Keratinocyte (primary cell): ENCODE results near the gene OR10J5. TPM values are rescaled to one million over a fixed set of nuclear protein-coding genes. Genes with fewer than 3 reads are reported as not detected.

Experiments
- DNase-seq: peaks from one replicate; pipeline ENCODE4 v3.0.0-alpha.2; 2011; ENCODE audit warnings: low read depth, missing footprints, low spot score
- FAIRE-seq: peaks from 2 replicates; lab custom pipeline; 2011; peaks lifted over from hg19 to GRCh38; lab: Jason Lieb, UNC
- H2AFZ ChIP-seq: 2 replicates; pipeline ENCODE4 v1.6.0; 2012; ENCODE audit warnings: low read length, control low read depth, inconsistent platforms; ENCODE audit not compliant: control insufficient read depth
- H3K27ac ChIP-seq: 2 replicates; pipeline ENCODE4 v1.5.1; 2011; ENCODE audit warnings: low read length; ENCODE audit not compliant: control insufficient read depth, insufficient read depth
- H3K27me3 ChIP-seq: 3 replicates; pipeline ENCODE4 v1.6.0; 2011; ENCODE audit warnings: low read length; ENCODE audit not compliant: control insufficient read depth, insufficient read depth; ENCODE audit errors: extremely low read depth
- H3K36me3 ChIP-seq, 2 experiments: 2 replicates in 1 of 2; 3 replicates in 1 of 2; pipeline ENCODE4 v1.5.1; 2011; ENCODE audit warnings: low read length in 2 of 2, mild to moderate bottlenecking in 1 of 2; ENCODE audit not compliant: control insufficient read depth in 2 of 2, insufficient read depth in 2 of 2; ENCODE audit errors: extremely low read depth in 1 of 2
- H3K4me1 ChIP-seq: 3 replicates; pipeline ENCODE4 v1.5.1; 2011; ENCODE audit warnings: low read length; ENCODE audit not compliant: control insufficient read depth, insufficient read depth; ENCODE audit errors: extremely low read depth
- H3K4me2 ChIP-seq: 3 replicates; pipeline ENCODE4 v1.6.0; 2011; ENCODE audit warnings: low read depth, low read length; ENCODE audit not compliant: control insufficient read depth, insufficient read depth; ENCODE audit errors: extremely low read depth
- H3K4me3 ChIP-seq, 3 experiments: fragments of 200-600 bp in 1 of 3; sonication (generic) in 1 of 3; 2 replicates in 2 of 3; 3 replicates in 1 of 3; pipeline ENCODE4 v1.5.1; 2011 to 2016; ENCODE audit warnings: low read length in 3 of 3, mild to moderate bottlenecking in 3 of 3, control low read depth in 2 of 3, inconsistent platforms in 1 of 3, low read depth in 1 of 3, mixed read lengths in 1 of 3, mixed run types in 1 of 3, moderate library complexity in 1 of 3; ENCODE audit not compliant: control insufficient read depth in 2 of 3, insufficient read depth in 2 of 3; ENCODE audit errors: extremely low read depth in 1 of 3
- H3K79me2 ChIP-seq: 2 replicates; pipeline ENCODE4 v1.6.0; 2012; ENCODE audit warnings: low read length; ENCODE audit not compliant: control insufficient read depth, insufficient read depth
- H3K9ac ChIP-seq: 3 replicates; pipeline ENCODE4 v1.6.0; 2011; ENCODE audit warnings: low read length; ENCODE audit not compliant: control insufficient read depth, insufficient read depth; ENCODE audit errors: extremely low read depth
- H3K9me1 ChIP-seq: 3 replicates; pipeline ENCODE4 v1.6.0; 2011; ENCODE audit warnings: low read length; ENCODE audit not compliant: control insufficient read depth, insufficient read depth; ENCODE audit errors: extremely low read depth
- H3K9me3 ChIP-seq: 2 replicates; pipeline ENCODE4 v1.5.1; 2012; ENCODE audit warnings: low read depth, low read length; ENCODE audit not compliant: control insufficient read depth
- H4K20me1 ChIP-seq: 3 replicates; pipeline ENCODE4 v1.6.0; 2011; ENCODE audit warnings: low read length; ENCODE audit not compliant: control insufficient read depth, insufficient read depth; ENCODE audit errors: extremely low read depth
- EZH2 ChIP-seq: IDR thresholded peaks from one replicate; pipeline ENCODE4 v1.6.1; 2012; ENCODE audit warnings: inconsistent platforms, mild to moderate bottlenecking, low read length, moderate library complexity
- dilution Hi-C: fragments of 300-500 bp; cut with MboI; formaldehyde crosslinking; loops from one replicate; pipeline ENCODE4 v1.7.0; 2020; ENCODE audit warnings: low sequenced_read_pairs; ENCODE audit not compliant: extremely low pct_ligation_motif_present
- polyA plus RNA-seq, 5 experiments: library from polyadenylated mRNA; depleted of rRNA in 3 of 5; stranded (reverse) in 3 of 5; stranded (forward) in 1 of 5; unstranded in 1 of 5; fragments of >200 nt; gene quantifications; 1 replicate in 1 of 5; 2 replicates in 3 of 5; 3 replicates in 1 of 5; pipeline versions ENCODE4 v1.2.1 to v1.2.3, GENCODE V29; 2011 to 2012; ENCODE audit warnings: missing spikeins in 2 of 5, low read depth in 1 of 5, low replicate concordance in 1 of 5
- TF ChIP-seq, protein P1 (sequence below), 3 experiments: IDR thresholded peaks in 1 of 3; conservative IDR thresholded peaks in 1 of 3; optimal IDR thresholded peaks in 1 of 3; 2 replicates in 2 of 3; 3 replicates in 1 of 3; pipeline versions ENCODE3 to v1.5.1; 2011; ENCODE audit warnings: low read length in 3 of 3, mild to moderate bottlenecking in 3 of 3, moderate library complexity in 2 of 3, control low read depth in 1 of 3, inconsistent platforms in 1 of 3; ENCODE audit not compliant: insufficient read depth in 2 of 3; ENCODE audit errors: extremely low read depth in 1 of 3

OR10J5 gene
- polyA plus RNA-seq, 1 donor (not counting 4 experiments of a cell fraction or from before 2014, with no cell fraction given), result not detected

DNA sequence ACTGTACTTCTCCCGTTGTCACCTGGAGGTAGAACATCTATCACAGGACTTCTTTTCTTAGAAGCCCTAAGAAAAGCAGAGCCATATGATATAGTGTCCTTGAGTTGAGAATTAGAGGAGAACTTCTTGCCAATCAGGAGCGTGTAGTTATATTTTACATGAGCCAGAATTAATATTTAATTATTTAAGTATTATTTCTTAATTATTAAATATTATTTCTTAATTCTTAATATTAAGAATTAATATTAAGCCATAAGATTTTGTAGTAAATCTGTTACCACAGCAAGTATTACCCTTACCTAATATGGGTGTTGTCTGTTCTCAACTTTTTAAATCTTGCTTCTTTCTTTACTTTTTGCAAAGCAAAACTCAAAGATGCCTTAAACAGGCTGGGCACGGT is 41.6 kb upstream of the OR10J5 start:
- Histone ChIP-seq H3K9me3 (no peaks in the 10 kb centered on the region), H3K27ac (no peak overlapping the region), H3K9me1 (no peaks in the 10 kb centered on the region), H3K27me3 (no peaks in the 10 kb centered on the region), H3K9ac (no peak overlapping the region), H3K79me2 (no peaks in the 10 kb centered on the region), H3K36me3 (no peaks in the 10 kb centered on the region), H2AFZ (no peak overlapping the region), H4K20me1 (no peaks in the 10 kb centered on the region), H3K4me3 (no peak overlapping the region), H3K4me2 (no peak overlapping the region), H3K4me1 (no peaks in the 10 kb centered on the region)
- FAIRE-seq (no peak), DNase-seq (no peak)
- TF ChIP-seq, protein P1, sequence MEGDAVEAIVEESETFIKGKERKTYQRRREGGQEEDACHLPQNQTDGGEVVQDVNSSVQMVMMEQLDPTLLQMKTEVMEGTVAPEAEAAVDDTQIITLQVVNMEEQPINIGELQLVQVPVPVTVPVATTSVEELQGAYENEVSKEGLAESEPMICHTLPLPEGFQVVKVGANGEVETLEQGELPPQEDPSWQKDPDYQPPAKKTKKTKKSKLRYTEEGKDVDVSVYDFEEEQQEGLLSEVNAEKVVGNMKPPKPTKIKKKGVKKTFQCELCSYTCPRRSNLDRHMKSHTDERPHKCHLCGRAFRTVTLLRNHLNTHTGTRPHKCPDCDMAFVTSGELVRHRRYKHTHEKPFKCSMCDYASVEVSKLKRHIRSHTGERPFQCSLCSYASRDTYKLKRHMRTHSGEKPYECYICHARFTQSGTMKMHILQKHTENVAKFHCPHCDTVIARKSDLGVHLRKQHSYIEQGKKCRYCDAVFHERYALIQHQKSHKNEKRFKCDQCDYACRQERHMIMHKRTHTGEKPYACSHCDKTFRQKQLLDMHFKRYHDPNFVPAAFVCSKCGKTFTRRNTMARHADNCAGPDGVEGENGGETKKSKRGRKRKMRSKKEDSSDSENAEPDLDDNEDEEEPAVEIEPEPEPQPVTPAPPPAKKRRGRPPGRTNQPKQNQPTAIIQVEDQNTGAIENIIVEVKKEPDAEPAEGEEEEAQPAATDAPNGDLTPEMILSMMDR (optimal IDR thresholded peaks at IDR 0.05 in 1 of 3, IDR thresholded peaks at IDR 0.05 in 1 of 3, conservative IDR thresholded peaks at IDR 0.05 in 1 of 3; ENCODE audit: extremely low read depth in 1 of 3, insufficient read depth in 2 of 3, low read length in 3 of 3), result no peak
- TF ChIP-seq EZH2, result no peak
- dilution Hi-C loops, result no loop called here

DNA sequence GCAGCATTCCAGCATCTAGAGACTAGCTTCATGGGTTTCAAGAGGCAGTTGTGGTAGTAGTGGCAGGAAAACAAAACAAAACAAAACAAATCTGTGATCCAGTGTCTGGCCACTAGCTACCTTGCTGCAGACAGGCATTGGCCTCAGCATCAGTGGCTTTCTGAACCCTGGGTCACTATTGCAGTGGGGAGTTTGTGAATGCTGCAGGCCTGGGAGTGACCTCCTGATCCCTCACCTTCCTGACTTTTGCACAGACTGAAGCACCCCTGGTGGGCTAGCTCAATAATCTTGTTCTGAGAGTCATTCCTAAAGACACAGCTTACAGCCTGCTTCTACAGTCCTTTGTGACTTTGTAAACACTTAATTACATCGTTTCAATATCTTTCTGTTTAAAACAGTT is 26.9 kb upstream of the OR10J5 start:
- Histone ChIP-seq H3K79me2 (no peaks in the 10 kb centered on the region), H3K4me2 (no peak overlapping the region), H3K4me3 (no peak overlapping the region), H4K20me1 (no peaks in the 10 kb centered on the region), H3K27ac (no peak overlapping the region), H3K36me3 (no peaks in the 10 kb centered on the region), H2AFZ (no peak overlapping the region), H3K9me1 (no peaks in the 10 kb centered on the region), H3K9me3 (no peaks in the 10 kb centered on the region), H3K27me3 (no peaks in the 10 kb centered on the region), H3K9ac (no peak overlapping the region), H3K4me1 (no peaks in the 10 kb centered on the region)
- TF ChIP-seq EZH2, result no peak
- TF ChIP-seq, protein P1 (optimal IDR thresholded peaks at IDR 0.05 in 1 of 3, IDR thresholded peaks at IDR 0.05 in 1 of 3, conservative IDR thresholded peaks at IDR 0.05 in 1 of 3; ENCODE audit: extremely low read depth in 1 of 3, insufficient read depth in 2 of 3, low read length in 3 of 3), result no peak
- DNase-seq, result no peak
- dilution Hi-C loops, result no loop called here
- no peak for FAIRE-seq
